Smooth muscle cell (in vitro differentiated cells): ENCODE data around the gene SPACDR. TPM values are rescaled to one million over a fixed set of nuclear protein-coding genes. Genes with fewer than 3 reads are reported as not detected.

Experiments
- DNase-seq: peaks from one replicate; lab custom pipeline; 2025; ENCODE audit not compliant: unreplicated experiment; lab: John Stamatoyannopoulos, UW
- H2AFZ ChIP-seq: fragments of 200-600 bp; sonication (generic); 2 replicates; pipeline ENCODE4 v1.6.0; 2016; ENCODE audit warnings: antibody characterized with exemption, low read depth, mild to moderate bottlenecking
- H3F3A ChIP-seq: fragments of 200-600 bp; sonication (generic); 2 replicates; pipeline ENCODE4 v1.6.0; 2017; ENCODE audit warnings: antibody characterized with exemption, low read depth
- H3K27ac ChIP-seq: fragments of 200-600 bp; sonication (generic); 2 replicates; pipeline ENCODE4 v1.5.1; 2016; ENCODE audit warnings: low read depth, mild to moderate bottlenecking
- H3K27me3 ChIP-seq: fragments of 200-600 bp; sonication (generic); 2 replicates; pipeline ENCODE4 v1.6.1; 2016; ENCODE audit warnings: low read depth, mild to moderate bottlenecking
- H3K36me3 ChIP-seq: fragments of 200-600 bp; sonication (generic); 2 replicates; pipeline ENCODE4 v1.5.1; 2016; ENCODE audit warnings: low read depth
- H3K4me1 ChIP-seq: fragments of 200-600 bp; sonication (generic); 2 replicates; pipeline ENCODE4 v1.5.1; 2016; ENCODE audit warnings: low read depth
- H3K4me2 ChIP-seq: fragments of 200-600 bp; sonication (generic); 2 replicates; pipeline ENCODE4 v1.6.0; 2016; ENCODE audit warnings: mild to moderate bottlenecking
- H3K4me3 ChIP-seq: fragments of 200-600 bp; sonication (generic); 2 replicates; pipeline ENCODE4 v1.5.1; 2016; ENCODE audit warnings: mild to moderate bottlenecking
- H3K79me2 ChIP-seq: fragments of 200-600 bp; sonication (generic); 2 replicates; pipeline ENCODE4 v1.6.0; 2016; ENCODE audit warnings: low read depth, mild to moderate bottlenecking
- H3K9ac ChIP-seq: fragments of 200-600 bp; sonication (generic); 2 replicates; pipeline ENCODE4 v1.6.0; 2016; ENCODE audit warnings: low read depth
- H3K9me3 ChIP-seq: fragments of 200-600 bp; sonication (generic); replicated peaks from 2 replicates; pipeline ENCODE4 v1.5.1; 2016; ENCODE audit warnings: low read depth
- H4K20me1 ChIP-seq: fragments of 200-600 bp; sonication (generic); 2 replicates; pipeline ENCODE4 v1.6.0; 2016; ENCODE audit warnings: low read depth
- WGBS: methylation state at CpG from one replicate; pipeline ENCODE4 v1.1.7; 2016; ENCODE audit warnings: low lambda C conversion rate; 5-methylcytosine and 5-hydroxymethylcytosine counted together
- polyA plus RNA-seq: library from polyadenylated mRNA; unstranded; fragments of >200 nt; fragmentation: Nextera tagmentation; extraction: Ambion mirVana; gene quantifications from 2 replicates; pipeline ENCODE4 v1.2.1, GENCODE V29; 2016
- total RNA-seq: library from RNA; depleted of rRNA; stranded (reverse); fragments of >200 nt; gene quantifications from 2 replicates; pipeline ENCODE4 v1.2.3, GENCODE V29; 2014
- TF ChIP-seq, protein P1 (sequence below): fragments of 200-600 bp; sonication (generic); IDR thresholded peaks from 2 replicates; pipeline ENCODE4 v1.5.1; 2017; ENCODE audit warnings: borderline replicate concordance, mild to moderate bottlenecking, antibody characterized with exemption; ENCODE audit not compliant: insufficient read depth, poor library complexity, severe bottlenecking

Gene SPACDR
- total and polyA plus RNA-seq, 2 experiments from 2014 or later = 0.58 TPM; not detected in 1

DNA sequence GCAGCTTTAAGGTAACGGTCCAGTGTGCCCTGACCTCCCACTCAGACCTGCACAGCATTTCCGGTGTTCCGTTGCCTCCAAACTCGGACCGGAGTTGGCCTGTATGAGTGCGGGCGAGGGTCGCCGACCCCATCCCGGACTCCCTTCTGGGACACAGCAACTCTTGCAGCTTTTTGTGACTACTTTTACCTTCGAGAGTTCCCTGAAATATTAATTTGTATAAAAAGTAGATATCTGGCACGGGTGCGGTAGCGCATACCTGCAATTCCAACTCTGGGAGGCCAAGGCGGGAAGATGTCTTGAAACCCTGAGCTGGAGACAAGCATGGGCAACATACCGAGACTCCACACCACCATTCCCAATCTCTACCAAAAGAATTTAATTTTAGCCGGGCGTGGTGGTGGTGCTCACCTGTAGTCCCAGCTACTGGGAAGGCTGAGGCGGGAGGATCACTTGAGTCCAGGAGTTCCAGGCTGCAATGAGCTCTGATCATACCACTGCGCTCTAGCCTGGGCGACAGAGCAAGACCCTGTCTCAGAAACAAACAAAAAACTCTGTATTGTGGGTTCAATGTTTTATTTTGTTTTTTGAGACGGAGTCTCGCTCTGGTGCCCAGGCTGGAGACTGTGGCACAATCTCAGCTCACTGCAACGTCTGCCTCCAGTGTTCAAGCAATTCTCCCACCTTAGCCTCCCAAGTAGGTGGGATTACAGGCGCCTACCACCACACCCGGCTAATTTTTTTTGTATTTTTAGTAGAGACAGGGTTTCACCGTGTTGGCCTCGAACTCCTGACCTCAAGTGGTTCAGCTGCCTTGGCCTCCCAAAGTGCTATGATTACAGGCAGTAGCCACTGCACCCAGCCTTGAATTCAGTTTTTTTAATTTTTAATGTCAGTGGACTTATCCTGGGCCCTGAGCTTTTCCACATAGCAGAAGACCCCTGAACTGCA lies 26.6 kb downstream of the SPACDR start:
- Histone ChIP-seq H3F3A (peaks cover 15% of the 10 kb centered on the region), H3K9ac (no peak overlapping the region), H4K20me1 (peaks cover 6% of the 10 kb centered on the region), H2AFZ (no peak overlapping the region), H3K79me2 (peaks cover 14% of the 10 kb centered on the region), H3K4me3 (peak overlapping the region; percentile 90), H3K4me2 (peak overlapping the region; percentile 98), H3K27me3 (no peaks in the 10 kb centered on the region), H3K27ac (no peak overlapping the region), H3K4me1 (peaks cover 9% of the 10 kb centered on the region), H3K36me3 (no peaks in the 10 kb centered on the region), H3K9me3 (no peaks in the 10 kb centered on the region)
- TF ChIP-seq, protein P1, sequence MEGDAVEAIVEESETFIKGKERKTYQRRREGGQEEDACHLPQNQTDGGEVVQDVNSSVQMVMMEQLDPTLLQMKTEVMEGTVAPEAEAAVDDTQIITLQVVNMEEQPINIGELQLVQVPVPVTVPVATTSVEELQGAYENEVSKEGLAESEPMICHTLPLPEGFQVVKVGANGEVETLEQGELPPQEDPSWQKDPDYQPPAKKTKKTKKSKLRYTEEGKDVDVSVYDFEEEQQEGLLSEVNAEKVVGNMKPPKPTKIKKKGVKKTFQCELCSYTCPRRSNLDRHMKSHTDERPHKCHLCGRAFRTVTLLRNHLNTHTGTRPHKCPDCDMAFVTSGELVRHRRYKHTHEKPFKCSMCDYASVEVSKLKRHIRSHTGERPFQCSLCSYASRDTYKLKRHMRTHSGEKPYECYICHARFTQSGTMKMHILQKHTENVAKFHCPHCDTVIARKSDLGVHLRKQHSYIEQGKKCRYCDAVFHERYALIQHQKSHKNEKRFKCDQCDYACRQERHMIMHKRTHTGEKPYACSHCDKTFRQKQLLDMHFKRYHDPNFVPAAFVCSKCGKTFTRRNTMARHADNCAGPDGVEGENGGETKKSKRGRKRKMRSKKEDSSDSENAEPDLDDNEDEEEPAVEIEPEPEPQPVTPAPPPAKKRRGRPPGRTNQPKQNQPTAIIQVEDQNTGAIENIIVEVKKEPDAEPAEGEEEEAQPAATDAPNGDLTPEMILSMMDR = no peak
- DNase-seq = no peak
- WGBS = 98% methylated on average over 28 of the region's 28 CpGs

DNA sequence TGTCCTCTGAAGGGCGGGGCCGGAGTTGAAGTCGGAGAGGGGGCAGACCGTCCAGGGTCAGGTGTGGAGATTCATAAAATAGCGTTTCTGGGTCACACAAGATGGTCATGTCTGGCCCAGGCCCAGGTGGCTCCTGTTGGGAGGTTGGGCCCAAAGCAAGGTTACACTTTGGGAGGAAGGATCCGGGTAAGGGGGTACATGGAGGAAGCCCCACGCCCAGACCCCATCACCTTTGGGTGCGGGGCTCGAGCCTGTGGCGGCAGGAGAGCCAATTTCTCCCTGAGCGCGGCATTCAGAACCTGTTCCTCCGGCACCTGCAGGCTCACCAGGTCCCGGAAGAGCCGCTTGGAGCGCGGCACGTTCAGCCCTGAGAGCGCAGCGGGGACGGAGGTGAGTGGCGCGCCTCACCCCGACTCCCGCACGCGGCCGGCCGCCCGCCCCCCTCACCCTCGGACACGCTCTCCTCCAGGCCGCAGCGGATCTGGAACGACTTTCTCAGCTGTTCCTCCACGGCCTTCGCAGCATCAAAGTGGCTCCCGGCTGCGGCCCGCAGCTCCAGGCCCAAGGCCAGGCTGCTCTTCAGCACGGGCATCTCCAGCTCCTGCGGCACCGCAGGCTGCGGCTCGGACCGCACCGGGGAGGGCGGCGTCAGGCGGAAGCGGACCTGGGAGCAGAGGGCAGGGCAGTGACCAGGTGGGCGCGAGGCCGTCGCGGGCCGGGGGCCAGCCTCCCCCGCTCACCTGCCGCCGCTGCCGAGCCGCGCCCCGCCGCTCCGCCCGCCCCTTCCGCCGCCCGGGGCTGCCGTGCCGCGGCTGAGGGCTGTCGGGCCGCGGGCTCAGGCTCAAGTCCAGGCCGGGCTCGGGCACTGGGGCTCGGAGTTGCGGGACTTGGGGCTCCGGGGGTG lies 28.4 kb downstream of the SPACDR start:
- Histone ChIP-seq H3K36me3 (no peaks in the 10 kb centered on the region), H3K4me1 (peaks cover 24% of the 10 kb centered on the region), H3K79me2 (peaks cover 32% of the 10 kb centered on the region), H3K27me3 (no peaks in the 10 kb centered on the region), H3K4me3 (peak overlapping the region; percentile 90), H3K9me3 (no peaks in the 10 kb centered on the region), H3F3A (peaks cover 15% of the 10 kb centered on the region), H3K9ac (peak overlapping the region; percentile 91), H3K4me2 (peak overlapping the region; percentile 98), H2AFZ (no peak overlapping the region), H3K27ac (peak overlapping the region; percentile 83), H4K20me1 (peaks cover 19% of the 10 kb centered on the region)
- DNase-seq = no peak
- TF ChIP-seq, protein P1 = no peak
- WGBS = 3% methylated on average over 42 of the region's 81 CpGs

DNA sequence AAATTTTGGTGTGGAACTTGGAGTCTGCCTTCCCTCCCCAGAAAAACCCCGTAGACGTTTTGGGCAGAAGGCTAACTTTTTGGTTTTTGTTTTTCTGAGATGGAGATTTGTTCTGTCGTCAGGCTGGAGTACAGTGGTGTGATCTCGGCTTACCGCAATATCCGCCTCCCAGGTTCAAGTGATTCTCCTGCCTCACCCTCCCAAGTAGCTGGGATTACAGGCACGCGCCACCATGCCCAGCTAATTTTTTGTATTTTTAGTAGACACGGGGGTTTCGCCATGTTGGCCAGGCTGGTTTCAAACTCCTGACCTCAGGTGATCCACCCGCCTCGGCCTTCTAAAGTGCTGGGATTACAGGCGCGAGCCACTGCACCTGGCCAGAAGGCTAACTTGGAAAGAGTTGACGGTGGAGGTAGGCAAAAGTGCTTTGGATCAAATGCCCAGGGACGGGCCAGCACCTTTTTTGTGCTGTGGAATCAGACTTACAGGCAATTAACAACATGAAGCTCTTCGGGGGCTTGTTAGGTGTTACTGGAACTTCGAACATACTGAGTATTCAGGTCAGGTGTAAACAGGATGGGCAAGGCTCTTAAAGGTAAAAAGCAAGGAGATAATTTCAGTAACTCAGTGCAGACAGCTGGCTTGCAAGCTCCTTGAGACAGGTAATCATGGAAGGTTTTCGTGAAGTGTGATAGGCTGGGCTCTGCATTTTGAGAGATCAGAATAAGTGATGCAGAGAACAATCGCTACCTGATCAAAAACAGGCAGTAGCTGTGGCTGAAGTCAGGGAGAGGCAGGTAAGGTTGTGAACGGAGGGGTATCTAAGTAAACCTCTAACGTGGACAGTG lies 29.5 kb downstream of the SPACDR start:
- TF ChIP-seq, protein P1 = no peak
- Histone ChIP-seq H3K9me3 (no peaks in the 10 kb centered on the region), H3K4me3 (peak overlapping the region; percentile 90), H4K20me1 (peaks cover 23% of the 10 kb centered on the region), H3K27me3 (no peaks in the 10 kb centered on the region), H3K9ac (peak overlapping the region; percentile 91), H3F3A (peaks cover 15% of the 10 kb centered on the region), H3K79me2 (peaks cover 38% of the 10 kb centered on the region), H3K4me2 (peak overlapping the region; percentile 98), H3K4me1 (peaks cover 27% of the 10 kb centered on the region), H3K36me3 (no peaks in the 10 kb centered on the region), H2AFZ (no peak overlapping the region), H3K27ac (peak overlapping the region; percentile 83)
- DNase-seq = no peak
- 91% methylated on average over 22 of the region's 22 CpGs for WGBS
